ENCODE results near the gene HMGCR.
"Not testable (repeated sequence)": the region's sequence is repeated elsewhere in the genome, so short reads cannot be mapped to it uniquely, and the experiment has no call there.

The HMGCR gene

GRCh38 chr5:75336615-75337336 is at the start of gene HMGCR:
Gene HMGCR (plus strand): TSS chr5:75337220. CDS start chr5:75342606, 5,386 bp downstream.
- DNase-seq (ENCODE audit: low spot score): peak; percentile 98

- DNase-seq (ENCODE audit: low spot score): not testable (repeated sequence)
Observed at GRCh38 chr5:75291844-75292243, 45.2 kb upstream of the HMGCR start.

GRCh38 chr5:75300084-75300483 is 36.9 kb upstream of the HMGCR start:
- no peak for DNase-seq (ENCODE audit: low spot score)

- DNase-seq (ENCODE audit: low spot score): no peak
Observed at GRCh38 chr5:75303419-75303818, 33.6 kb upstream of the HMGCR start.

DNA sequence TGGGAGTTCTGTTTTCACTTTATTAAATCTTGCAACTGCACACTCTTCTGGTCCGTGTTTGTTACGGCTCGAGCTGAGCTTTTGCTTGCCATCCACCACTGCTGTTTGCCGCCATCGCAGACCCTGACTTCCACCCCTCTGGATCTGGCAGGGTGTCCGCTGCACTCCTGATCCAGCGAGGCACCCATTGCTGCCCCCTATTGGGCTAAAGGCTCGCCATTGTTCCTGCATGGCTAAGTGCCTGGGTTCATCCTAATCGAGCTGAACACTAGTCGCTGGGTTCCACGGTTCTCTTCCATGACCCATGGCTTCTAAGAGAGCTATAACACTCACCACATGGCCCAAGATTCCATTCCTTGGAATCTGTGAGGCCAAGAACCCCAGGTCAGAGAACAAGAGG is 32.5 kb upstream of the HMGCR start:
- DNase-seq (ENCODE audit: low spot score): not testable (repeated sequence)

- DNase-seq (ENCODE audit: low spot score): no peak
Observed at GRCh38 chr5:75306746-75307145, 30.3 kb upstream of the HMGCR start.

- DNase-seq (ENCODE audit: low spot score): no peak
Observed at GRCh38 chr5:75310212-75310611, 26.8 kb upstream of the HMGCR start.

DNA sequence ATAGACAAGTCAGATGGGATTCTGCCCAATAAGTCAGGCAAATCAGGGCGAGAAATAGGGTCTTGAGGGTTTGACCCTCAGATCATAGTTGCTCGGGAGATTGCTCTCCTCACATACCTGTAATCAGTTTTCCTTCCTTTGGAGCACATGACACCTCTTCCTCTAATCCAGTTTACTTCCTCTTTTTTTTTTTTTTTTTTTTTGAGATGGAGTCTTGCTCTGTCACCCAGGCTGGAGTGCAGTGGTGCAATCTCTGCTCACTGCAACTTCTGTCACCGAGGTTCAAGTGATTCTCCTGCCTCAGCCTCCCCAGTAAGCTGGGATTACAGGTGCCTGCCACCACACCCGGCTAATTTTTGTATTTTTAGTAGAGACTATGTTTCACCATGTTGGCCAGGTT is 17.9 kb upstream of the HMGCR start:
- not testable (repeated sequence) for DNase-seq (ENCODE audit: low spot score)

DNA sequence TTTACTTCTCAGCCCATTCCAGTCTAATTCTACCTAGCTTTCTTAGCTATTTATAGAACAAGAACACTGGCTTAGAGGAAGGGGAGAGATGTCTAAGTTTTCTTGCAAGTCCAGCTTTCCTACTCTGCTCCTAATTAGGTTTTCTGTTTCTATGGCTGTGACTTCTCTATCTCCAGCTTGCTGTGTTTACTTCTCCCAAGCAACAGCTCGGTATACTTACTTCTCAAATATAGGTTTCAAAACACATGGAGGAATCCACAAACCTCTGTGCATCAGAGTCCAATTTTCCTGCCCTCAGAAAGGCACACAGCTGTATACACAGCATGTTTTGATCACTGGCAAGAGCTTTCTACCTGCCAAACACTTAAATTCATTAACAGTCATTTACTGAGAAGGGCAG is 17.4 kb upstream of the HMGCR start:
- no peak for DNase-seq (ENCODE audit: low spot score)

DNA sequence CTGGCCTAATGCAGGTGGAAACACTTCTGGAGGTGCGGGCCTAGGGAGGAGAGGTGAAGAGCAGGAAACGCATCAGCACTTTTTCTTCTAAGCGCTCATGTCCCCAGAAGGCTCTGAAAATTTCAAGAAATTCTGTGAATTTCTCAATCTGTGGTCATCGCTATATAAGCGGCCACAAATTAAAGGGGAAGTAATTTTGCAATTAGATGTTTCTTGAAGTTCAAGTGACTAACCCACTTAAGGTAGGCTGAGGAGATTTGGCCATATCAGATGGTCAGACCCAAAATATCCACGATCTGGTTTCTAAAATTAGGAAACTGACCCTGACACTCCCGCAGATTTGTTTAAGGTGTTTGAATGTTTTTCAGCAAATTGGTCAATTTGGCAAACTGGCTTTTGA is 16.6 kb upstream of the HMGCR start:
- no peak for DNase-seq (ENCODE audit: low spot score)

DNA sequence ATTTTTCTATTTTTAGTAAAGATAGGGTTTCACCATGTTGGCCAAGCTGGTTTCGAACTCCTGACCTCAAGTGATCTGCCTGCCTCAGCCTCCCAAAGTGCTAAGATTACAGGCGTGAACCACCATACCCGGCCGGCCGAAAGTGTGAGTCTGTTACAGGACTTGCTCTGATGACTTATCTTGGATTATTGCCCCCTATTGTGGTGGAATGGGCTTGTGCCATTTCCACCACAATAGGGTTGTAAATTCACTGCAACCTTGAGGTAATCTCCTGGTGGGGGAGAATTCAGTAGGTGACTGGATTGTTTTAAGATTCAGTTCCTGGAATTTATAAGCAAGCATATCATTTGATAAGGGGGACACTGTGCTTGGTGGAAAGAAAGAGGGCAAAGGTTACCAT is 15.0 kb upstream of the HMGCR start:
- no peak for DNase-seq (ENCODE audit: low spot score)

GRCh38 chr5:75324791-75325190 is 12.2 kb upstream of the HMGCR start:
- DNase-seq (ENCODE audit: low spot score): no peak

GRCh38 chr5:75325242-75325641 is 11.8 kb upstream of the HMGCR start:
- DNase-seq (ENCODE audit: low spot score): no peak

DNA sequence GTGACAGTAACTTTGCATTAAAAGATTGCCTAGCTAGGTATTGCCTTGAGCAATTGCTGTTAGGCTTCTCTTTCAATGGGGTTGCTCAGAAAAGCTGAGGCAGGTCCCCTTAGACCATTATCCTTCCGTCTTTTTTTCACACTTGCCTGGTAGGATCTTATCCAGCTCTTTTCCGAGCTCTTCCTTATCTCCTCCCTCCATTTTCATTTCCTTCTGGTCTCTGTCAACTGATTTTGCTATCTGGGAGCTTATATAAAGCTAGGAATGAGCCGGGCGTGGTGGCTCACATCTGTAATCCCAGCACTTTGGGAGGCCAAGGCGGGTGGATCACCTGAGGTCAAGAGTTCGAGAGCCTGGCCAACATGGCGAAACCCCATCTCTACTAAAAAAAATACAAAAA is 6.6 kb upstream of the HMGCR start:
- no peak for DNase-seq (ENCODE audit: low spot score)

DNA sequence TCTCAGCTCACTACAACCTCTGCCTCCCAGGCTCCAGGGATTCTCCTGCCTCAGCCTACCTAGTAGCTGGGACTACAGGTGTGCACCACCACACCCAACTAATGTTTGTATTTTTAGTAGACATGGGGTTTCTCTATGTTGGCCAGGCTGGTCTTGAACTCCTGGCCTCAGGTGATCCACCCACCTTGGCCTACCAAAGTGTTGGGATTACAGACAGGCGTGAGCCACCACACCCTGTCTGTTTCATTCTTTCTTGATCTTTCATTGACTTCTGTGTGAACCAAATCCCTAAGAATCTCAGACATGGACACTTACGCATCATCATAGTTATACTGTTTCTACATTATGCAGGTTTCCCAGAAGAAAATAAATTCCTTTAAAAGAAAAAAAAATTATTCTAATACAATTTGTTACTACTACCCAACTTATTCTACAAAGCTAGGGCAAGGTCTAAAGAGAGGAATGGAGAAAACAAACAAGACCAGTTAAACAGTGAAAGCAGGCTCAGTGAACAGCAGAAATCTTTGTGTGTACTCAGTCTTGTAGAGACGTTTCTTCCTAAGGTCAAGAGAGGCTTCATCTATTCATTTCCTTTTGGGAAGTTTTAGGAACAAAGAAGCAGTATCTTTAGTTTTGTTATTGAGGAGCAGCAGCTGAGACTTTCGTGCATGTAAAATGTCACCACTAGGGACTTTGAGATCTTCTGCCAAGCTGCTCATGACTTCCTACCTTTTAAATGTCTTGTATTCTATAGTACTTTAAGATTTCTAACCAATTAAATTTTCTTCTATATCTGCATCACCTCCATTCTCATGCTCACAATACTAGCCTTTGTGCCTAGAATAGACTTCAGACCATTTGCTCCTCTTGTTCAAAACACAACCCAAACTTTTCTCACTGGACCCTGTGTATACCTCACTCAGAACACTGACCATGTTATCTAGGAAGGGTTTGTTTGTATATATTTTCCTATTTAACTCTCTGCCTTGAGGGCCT is 5.6 kb upstream of the HMGCR start:
- no peak for DNase-seq (ENCODE audit: low spot score)

GRCh38 chr5:75333759-75334158 is 3.3 kb upstream of the HMGCR start:
- DNase-seq (ENCODE audit: low spot score): not testable (repeated sequence)

DNA sequence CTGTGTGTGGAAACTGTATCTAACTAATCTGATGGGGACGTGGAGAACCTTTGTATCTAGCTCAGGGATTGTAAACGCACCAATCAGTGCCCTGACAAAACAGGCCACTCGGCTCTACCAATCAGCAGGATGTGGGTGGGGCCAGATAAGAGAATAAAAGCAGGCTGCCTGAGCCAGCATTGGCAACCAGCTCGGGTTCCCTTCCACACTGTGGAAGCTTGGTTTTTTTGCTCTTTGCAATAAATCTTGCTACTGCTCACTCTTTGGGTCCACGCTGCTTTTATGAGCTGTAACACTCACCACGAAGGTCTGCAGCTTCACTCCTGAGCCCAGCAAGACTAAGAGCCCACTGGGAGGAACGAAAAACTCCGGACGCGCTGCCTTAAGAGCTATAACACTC is 2.6 kb upstream of the HMGCR start:
- not testable (repeated sequence) for DNase-seq (ENCODE audit: low spot score)

DNA sequence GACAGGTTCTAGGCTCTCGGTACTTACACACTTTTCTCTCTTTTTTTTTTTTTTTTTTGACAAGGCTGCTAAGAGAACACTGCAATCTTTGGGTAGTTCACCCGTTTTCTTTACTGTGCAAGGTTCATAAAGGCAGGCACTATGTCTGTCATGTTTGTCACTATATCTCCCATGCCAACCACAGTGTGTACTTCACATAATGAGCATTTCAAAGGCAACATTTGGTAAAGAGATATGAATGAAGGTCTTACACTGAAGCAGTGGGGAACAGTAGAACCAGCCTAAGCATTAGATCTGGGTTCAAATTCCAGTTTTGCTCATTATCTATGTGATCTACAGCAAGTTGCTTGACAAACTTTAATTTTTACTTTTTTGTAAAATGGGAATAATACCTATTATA is 1.5 kb upstream of the HMGCR start:
- DNase-seq (ENCODE audit: low spot score): no peak

- DNase-seq (ENCODE audit: low spot score): peak; percentile 77
Observed at GRCh38 chr5:75335952-75336614, 937 bp upstream of the HMGCR start.

DNA sequence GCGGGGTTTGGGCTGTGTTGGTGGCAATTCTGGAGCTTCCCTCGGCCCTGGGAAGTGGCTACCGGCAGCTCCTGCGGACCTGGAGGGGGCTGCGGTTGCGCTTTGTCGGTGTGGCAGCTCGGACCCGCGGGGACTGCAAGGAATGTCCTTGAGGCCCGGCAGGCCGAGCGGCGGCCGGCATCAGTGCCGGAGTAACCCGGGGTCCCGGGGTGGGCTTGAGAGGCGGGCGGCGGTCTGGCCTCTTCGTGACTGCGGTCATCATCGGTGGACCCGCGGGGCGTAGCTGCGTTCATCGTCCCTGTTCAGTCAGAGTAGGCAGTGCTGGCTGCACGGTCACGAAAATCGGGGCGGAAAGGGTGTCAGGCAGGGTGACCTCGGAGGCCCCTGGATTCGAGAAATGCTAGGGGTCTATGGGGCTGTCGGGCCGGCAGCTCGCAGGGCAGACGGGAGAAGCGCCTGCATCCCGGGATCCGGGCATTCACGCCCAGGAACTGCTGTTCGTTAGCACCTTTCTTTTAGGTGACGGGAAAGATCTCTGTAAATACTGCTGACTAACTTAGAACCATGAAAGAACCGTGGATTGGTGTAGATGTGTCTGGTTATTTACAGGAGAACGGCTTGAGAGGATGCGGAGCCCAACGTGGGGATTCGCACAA is 474 bp downstream of the HMGCR start:
- DNase-seq (ENCODE audit: low spot score): peak; percentile 35

DNA sequence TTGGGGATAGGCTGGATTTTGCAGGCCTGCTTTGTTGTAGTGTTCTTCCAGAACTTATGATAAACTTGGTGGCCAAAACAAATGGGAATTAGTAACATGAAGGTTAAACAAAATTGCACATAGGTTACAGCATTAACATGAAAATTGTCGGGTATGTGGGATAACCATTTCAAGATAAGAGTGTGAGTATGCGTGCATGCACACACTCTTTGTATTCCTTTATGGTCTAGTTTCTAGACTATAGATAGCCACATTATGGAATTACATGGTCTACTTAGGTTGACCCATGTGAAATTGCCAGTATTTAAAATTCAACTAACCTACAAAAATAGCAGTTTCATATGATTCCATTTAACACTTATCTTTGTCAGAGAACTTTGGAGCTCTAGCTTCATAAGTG is 1.4 kb downstream of the HMGCR start:
- no peak for DNase-seq (ENCODE audit: low spot score)

All from GM03348 (cell line).